PC-9 (cell line): ENCODE measurements around the gene ITGB8. TPM values are rescaled to one million over a fixed set of nuclear protein-coding genes. Genes with fewer than 3 reads are reported as not detected.

Source experiments
- BruUV-seq: library from RNA; stranded (reverse); fragments of 400-500 nt; replicated peaks from 2 replicates; lab custom pipeline; 2021; lab: Mats Ljungman, UMichigan
- CTCF ChIA-PET: fragments of 300-600 bp; sonication (Branson Sonifier 250); formaldehyde crosslinking; loops from one replicate; lab custom pipeline; 2022; ENCODE audit warnings: antibody characterized with exemption; lab: Charles Lee
- POLR2A ChIA-PET: fragments of 300-600 bp; sonication (Branson Sonifier 250); formaldehyde crosslinking; loops from one replicate; lab custom pipeline; 2022; ENCODE audit warnings: antibody characterized with exemption; ENCODE audit not compliant: unreplicated experiment; lab: Charles Lee
- DNase-seq, 2 experiments: peaks; one replicate each; pipeline versions ENCODE4 v3.0.0 to v3.0.0-alpha.2; 2015 to 2022; ENCODE audit warnings: mixed read lengths in 1 of 2
- H2AFZ ChIP-seq: fragments of 200-600 bp; sonication (generic); 2 replicates; pipeline ENCODE4 v1.8.1; 2017; ENCODE audit warnings: antibody characterized with exemption
- H3F3A ChIP-seq: fragments of 200-600 bp; sonication (generic); 2 replicates; pipeline ENCODE4 v1.8.1; 2017; ENCODE audit warnings: antibody characterized with exemption, mild to moderate bottlenecking, low read depth; ENCODE audit not compliant: insufficient read depth
- H3K27ac ChIP-seq: fragments of 200-600 bp; sonication (generic); 2 replicates; pipeline ENCODE4 v1.6.1; 2016; ENCODE audit warnings: mixed run types
- H3K27me3 ChIP-seq: fragments of 200-600 bp; sonication (generic); 2 replicates; pipeline ENCODE4 v1.6.1; 2016; ENCODE audit warnings: low read depth, mixed run types; ENCODE audit not compliant: insufficient read depth
- H3K36me3 ChIP-seq: fragments of 200-600 bp; sonication (generic); 2 replicates; pipeline ENCODE4 v1.6.1; 2016; ENCODE audit warnings: low read depth, mixed run types
- H3K4me1 ChIP-seq: fragments of 200-600 bp; sonication (generic); replicated peaks from 2 replicates; pipeline ENCODE4 v1.6.1; 2016; ENCODE audit warnings: mixed run types; ENCODE audit not compliant: insufficient read depth
- H3K4me2 ChIP-seq: fragments of 200-600 bp; sonication (generic); 2 replicates; pipeline ENCODE4 v1.6.1; 2017; ENCODE audit warnings: mixed run types
- H3K4me3 ChIP-seq: fragments of 200-600 bp; sonication (generic); 2 replicates; pipeline ENCODE4 v1.6.1; 2016; ENCODE audit warnings: mixed run types
- H3K79me2 ChIP-seq: fragments of 200-600 bp; sonication (generic); 2 replicates; pipeline ENCODE4 v1.6.1; 2017; ENCODE audit warnings: low read depth, mixed run types
- H3K9me2 ChIP-seq: fragments of 200-600 bp; sonication (generic); 2 replicates; pipeline ENCODE4 v1.8.1; 2017; ENCODE audit warnings: mild to moderate bottlenecking; ENCODE audit not compliant: insufficient read depth
- H3K9me3 ChIP-seq: fragments of 200-600 bp; sonication (generic); 2 replicates; pipeline ENCODE4 v1.8.1; 2016; ENCODE audit warnings: low read depth; ENCODE audit not compliant: insufficient read depth
- H4K20me1 ChIP-seq: fragments of 200-600 bp; sonication (generic); 2 replicates; pipeline ENCODE4 v1.8.1; 2017; ENCODE audit not compliant: insufficient read depth
- EZH2 ChIP-seq: fragments of 200-600 bp; sonication (generic); IDR thresholded peaks from 2 replicates; pipeline ENCODE4 v1.8.0; 2017; ENCODE audit warnings: antibody characterized with exemption, low read depth
- intact Hi-C: fragments of 100-400 bp; cut with micrococcal nuclease; formaldehyde crosslinking; loops from one replicate; pipeline ENCODE4 v1.10.0; 2022; ENCODE audit not compliant: unreplicated experiment
- total RNA-seq: library from RNA; stranded (reverse); gene quantifications from 2 replicates; pipeline ENCODE4 v1.2.3, GENCODE V29; 2021
- TF ChIP-seq, protein P1 (sequence below): fragments of 200-600 bp; sonication (generic); conservative IDR thresholded peaks from 2 replicates; pipeline ENCODE4 v1.6.1; 2017; ENCODE audit warnings: mixed run types, antibody characterized with exemption, mild to moderate bottlenecking, moderate library complexity

ITGB8 gene
- total RNA-seq, 1 experiment from 2014 or later: 20.1 TPM

DNA sequence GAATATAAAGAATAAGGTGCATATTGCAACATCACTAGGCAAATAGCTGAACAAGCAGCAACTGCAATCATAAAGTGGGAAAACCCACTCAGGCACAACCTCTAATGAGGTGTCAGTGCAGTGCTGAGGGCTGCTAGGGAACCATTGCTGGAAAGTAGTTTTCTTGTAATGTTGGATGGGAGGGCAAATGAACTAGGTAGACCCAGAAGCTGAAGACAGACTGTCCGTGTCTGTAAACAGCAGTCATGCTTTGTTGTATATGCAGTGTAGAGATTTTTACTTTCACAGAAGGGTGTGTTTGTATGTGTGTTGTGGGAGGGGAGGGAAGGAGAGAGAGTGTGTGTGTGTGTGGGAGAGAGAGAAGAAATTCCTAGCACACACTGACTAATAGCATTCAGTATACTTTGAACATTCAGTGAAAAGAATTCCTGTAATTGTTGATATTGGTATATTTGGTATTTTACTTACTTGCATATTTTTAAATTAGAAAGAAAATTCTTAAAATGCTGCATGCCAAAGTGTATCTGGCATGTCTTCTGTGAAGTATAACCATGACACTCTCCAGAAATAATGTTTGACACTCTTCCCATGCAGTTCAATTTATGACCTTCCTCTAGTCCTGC lies 28.8 kb downstream of the ITGB8 start:
- intact Hi-C loops: no loop called here
- Histone ChIP-seq H3F3A (0 out of 2 replicates have a peak, but pooled peaks cover under 1% of the 10 kb centered on the region), H3K9me2 (no peaks in the 10 kb centered on the region; the same call in 1 of the 2 replicates), H3K36me3 (no peaks in the 10 kb centered on the region), H3K79me2 (no peaks in the 10 kb centered on the region), H3K4me2 (no peak overlapping the region), H2AFZ (no peak overlapping the region), H3K9me3 (peaks cover 2% of the 10 kb centered on the region; the same call in 1 of the 2 replicates), H4K20me1 (no peaks in the 10 kb centered on the region), H3K4me3 (no peak overlapping the region), H3K4me1 (peaks cover under 1% of the 10 kb centered on the region; the same call in 1 of the 2 replicates), H3K27ac (no peak overlapping the region), H3K27me3 (no peaks in the 10 kb centered on the region)
- DNase-seq: no peak
- POLR2A ChIA-PET: no interaction called here
- no TSS peak for BruUV-seq
- CTCF ChIA-PET: interaction anchor here (0.6 kb wide), 1 partner anchor 17 kb away, joined by 4 read pairs; no protein-coding TSS in a partner anchor
- no peak for TF ChIP-seq EZH2
- TF ChIP-seq, protein P1, sequence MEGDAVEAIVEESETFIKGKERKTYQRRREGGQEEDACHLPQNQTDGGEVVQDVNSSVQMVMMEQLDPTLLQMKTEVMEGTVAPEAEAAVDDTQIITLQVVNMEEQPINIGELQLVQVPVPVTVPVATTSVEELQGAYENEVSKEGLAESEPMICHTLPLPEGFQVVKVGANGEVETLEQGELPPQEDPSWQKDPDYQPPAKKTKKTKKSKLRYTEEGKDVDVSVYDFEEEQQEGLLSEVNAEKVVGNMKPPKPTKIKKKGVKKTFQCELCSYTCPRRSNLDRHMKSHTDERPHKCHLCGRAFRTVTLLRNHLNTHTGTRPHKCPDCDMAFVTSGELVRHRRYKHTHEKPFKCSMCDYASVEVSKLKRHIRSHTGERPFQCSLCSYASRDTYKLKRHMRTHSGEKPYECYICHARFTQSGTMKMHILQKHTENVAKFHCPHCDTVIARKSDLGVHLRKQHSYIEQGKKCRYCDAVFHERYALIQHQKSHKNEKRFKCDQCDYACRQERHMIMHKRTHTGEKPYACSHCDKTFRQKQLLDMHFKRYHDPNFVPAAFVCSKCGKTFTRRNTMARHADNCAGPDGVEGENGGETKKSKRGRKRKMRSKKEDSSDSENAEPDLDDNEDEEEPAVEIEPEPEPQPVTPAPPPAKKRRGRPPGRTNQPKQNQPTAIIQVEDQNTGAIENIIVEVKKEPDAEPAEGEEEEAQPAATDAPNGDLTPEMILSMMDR: no peak

DNA sequence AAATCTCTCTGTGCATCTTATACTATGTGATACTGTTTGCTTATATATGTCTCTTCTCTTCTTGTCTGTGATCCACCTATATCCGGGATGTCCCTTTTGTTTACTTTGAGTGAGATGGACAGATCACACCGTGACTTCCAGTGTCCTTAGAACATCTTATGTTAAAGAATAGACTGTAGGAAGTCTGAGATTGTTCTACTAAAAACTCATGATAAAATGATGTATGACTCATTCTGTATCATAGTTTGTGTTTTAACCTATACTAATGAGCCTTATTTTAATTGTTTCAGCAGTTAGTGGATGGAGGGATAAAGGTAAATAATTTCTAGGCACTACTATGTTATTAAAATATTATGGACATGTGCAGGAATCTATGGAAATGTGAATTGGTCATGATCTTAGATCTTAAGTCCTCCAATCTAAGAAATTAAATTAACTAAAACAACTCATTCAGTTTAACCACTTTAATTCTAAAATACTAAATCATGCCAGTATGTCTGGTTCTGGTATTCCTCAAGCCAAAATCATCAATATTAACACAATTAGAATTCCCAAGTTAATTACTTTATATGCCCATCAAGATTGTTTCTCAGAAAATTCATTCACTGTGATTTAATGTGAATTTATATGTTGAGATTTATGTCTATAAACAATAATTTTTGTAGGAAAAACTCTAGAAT lies 32.0 kb downstream of the ITGB8 start:
- Histone ChIP-seq H3K79me2 (no peaks in the 10 kb centered on the region), H3F3A (no peaks in the 10 kb centered on the region), H3K4me1 (no peaks in the 10 kb centered on the region), H3K36me3 (0 out of 2 replicates have a peak, but pooled peaks cover 9% of the 10 kb centered on the region), H4K20me1 (no peaks in the 10 kb centered on the region), H2AFZ (no peak overlapping the region), H3K9me3 (no peaks in the 10 kb centered on the region), H3K27ac (no peak overlapping the region), H3K4me2 (no peak overlapping the region), H3K9me2 (no peaks in the 10 kb centered on the region; the same call in 1 of the 2 replicates), H3K27me3 (no peaks in the 10 kb centered on the region), H3K4me3 (no peak overlapping the region)
- TF ChIP-seq, protein P1: no peak
- TF ChIP-seq EZH2: no peak
- no TSS peak for BruUV-seq
- intact Hi-C loops: no loop called here
- no peak for DNase-seq
- ChIA-PET POLR2A (no interaction called here), CTCF (no interaction called here)

DNA sequence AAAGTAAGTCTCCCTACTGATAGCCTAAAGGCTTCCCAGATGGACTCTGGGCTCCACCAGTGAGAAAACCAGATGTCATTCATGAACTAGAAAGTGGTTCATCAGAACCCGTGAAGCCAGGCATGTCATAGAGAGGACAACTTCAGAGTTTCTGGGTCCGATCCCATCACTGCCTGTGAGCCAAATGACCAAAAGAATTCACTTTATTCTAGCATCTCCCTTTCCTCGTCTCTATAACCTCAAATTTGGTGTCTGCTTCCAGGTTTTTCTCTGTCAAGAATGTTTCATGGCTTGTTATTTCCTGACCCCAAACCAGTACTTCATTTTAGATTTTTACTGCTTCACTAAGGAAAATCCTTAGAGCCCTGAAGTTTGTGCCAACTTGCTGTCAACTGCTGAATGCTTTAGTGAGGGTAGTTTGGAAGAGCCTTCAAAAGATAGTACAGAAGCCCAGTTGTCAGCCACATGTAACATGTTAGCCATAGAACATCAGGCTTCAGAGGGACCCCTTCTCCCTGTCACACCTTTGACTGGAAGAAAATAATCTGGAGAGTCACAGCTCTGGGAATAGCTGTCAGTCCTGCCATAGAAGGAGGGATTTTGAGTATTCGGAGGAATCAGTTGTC lies 34.0 kb downstream of the ITGB8 start:
- Histone ChIP-seq H3K36me3 (0 out of 2 replicates have a peak, but pooled peaks cover 9% of the 10 kb centered on the region), H3K4me1 (no peaks in the 10 kb centered on the region), H4K20me1 (no peaks in the 10 kb centered on the region), H3F3A (no peaks in the 10 kb centered on the region), H3K4me3 (no peak overlapping the region), H3K27me3 (no peaks in the 10 kb centered on the region), H3K79me2 (no peaks in the 10 kb centered on the region), H3K4me2 (no peak overlapping the region), H3K9me3 (no peaks in the 10 kb centered on the region), H2AFZ (no peak overlapping the region), H3K9me2 (no peaks in the 10 kb centered on the region), H3K27ac (no peak overlapping the region)
- no TSS peak for BruUV-seq
- DNase-seq: no peak
- intact Hi-C loops: no loop called here
- POLR2A ChIA-PET: no interaction called here
- TF ChIP-seq EZH2: no peak
- TF ChIP-seq, protein P1: no peak
- CTCF ChIA-PET: no interaction called here
